HCT116 (cell line): Measurements from ENCODE around the gene ADAM11. TPM values are rescaled to one million over a fixed set of nuclear protein-coding genes. Genes with fewer than 3 reads are reported as not detected.

ENCODE experiments used
- ATAC-seq: fragments of 200-7000 bp; cut with Tn5 transposase; 2 replicates; pipeline ENCODE4 v1.9.1; 2020; ENCODE audit warnings: mild to moderate bottlenecking, moderate library complexity
- BruUV-seq: library from RNA; stranded (reverse); fragments of 400-500 nt; replicated peaks from 2 replicates; lab custom pipeline; 2021; lab: Mats Ljungman, UMichigan
- CTCF ChIA-PET: fragments of 300-600 bp; sonication (Branson Sonifier 250); formaldehyde crosslinking; loops from one replicate; lab custom pipeline; 2021; ENCODE audit warnings: antibody characterized with exemption; lab: Charles Lee
- POLR2A ChIA-PET: fragments of 300-600, 350-600 bp; sonication (Branson Sonifier 250); formaldehyde crosslinking; loops from one replicate; lab custom pipeline; 2021; ENCODE audit warnings: antibody characterized with exemption; lab: Charles Lee
- RAD21 ChIA-PET, 2 experiments: fragments of 300-600 bp; sonication (Branson Sonifier 250); formaldehyde crosslinking; loops; one replicate each; lab custom pipeline; 2023; ENCODE audit warnings: low total read pairs in 2 of 2; ENCODE audit not compliant: uncharacterized antibody in 2 of 2, unreplicated experiment in 2 of 2, low non-redundant PET in 1 of 2; lab: Charles Lee
- DNase-seq: peaks from one replicate; pipeline ENCODE4 v3.0.0-alpha.2; 2010; ENCODE audit warnings: low read depth, low spot score
- H2AFZ ChIP-seq: fragments of 200-600 bp; shearing (Covaris generic), sonication (generic); 2 replicates; pipeline ENCODE4 v1.6.1; 2017; ENCODE audit warnings: low read depth, mixed run types, mixed read lengths, antibody characterized with exemption, low read length; ENCODE audit not compliant: poor library complexity, severe bottlenecking
- H3K27ac ChIP-seq: 2 replicates; pipeline ENCODE4 v1.5.1; 2012; ENCODE audit warnings: low read depth, low read length
- H3K27me3 ChIP-seq: fragments of 200-600 bp; sonication (generic); 2 replicates; pipeline ENCODE4 v1.6.1; 2016; ENCODE audit warnings: mixed run types, low read length, mixed read lengths; ENCODE audit not compliant: insufficient read depth
- H3K36me3 ChIP-seq, 2 experiments: fragments of 200-500 bp in 1 of 2; fragments of 200-600 bp in 1 of 2; sonication (Bioruptor generic) in 1 of 2; sonication (generic) in 1 of 2; 2 replicates each; pipeline versions ENCODE4 v1.5.1 to v1.6.1; 2014 to 2016; ENCODE audit warnings: low read length in 2 of 2, inconsistent platforms in 1 of 2, mixed read lengths in 1 of 2, mixed run types in 1 of 2; ENCODE audit not compliant: insufficient read depth in 2 of 2, control insufficient read depth in 1 of 2
- H3K4me1 ChIP-seq, 2 experiments: fragments of 200-600 bp in 1 of 2; sonication (generic) in 1 of 2; 2 replicates each; pipeline versions ENCODE4 v1.5.1 to v1.6.1; 2012 to 2017; ENCODE audit warnings: low read length in 2 of 2, inconsistent platforms in 1 of 2, mild to moderate bottlenecking in 1 of 2, mixed read lengths in 1 of 2, mixed run types in 1 of 2, moderate library complexity in 1 of 2; ENCODE audit not compliant: insufficient read depth in 2 of 2, control insufficient read depth in 1 of 2
- H3K4me2 ChIP-seq: fragments of 200-600 bp; sonication (generic); 2 replicates; pipeline ENCODE4 v1.6.1; 2017; ENCODE audit warnings: mixed run types, low read length, mixed read lengths
- H3K4me3 ChIP-seq, 2 experiments: fragments of 200-600 bp in 1 of 2; sonication (generic) in 1 of 2; replicated peaks in 1 of 2; 2 replicates each; pipeline ENCODE4 v1.5.1; 2011 to 2016; ENCODE audit warnings: low read length in 2 of 2, control low read depth in 1 of 2, low read depth in 1 of 2, mild to moderate bottlenecking in 1 of 2, mixed read lengths in 1 of 2, mixed run types in 1 of 2
- H3K79me2 ChIP-seq: fragments of 200-600 bp; sonication (generic); 2 replicates; pipeline ENCODE4 v1.6.1; 2017; ENCODE audit warnings: mild to moderate bottlenecking, mixed run types, low read length, moderate library complexity, mixed read lengths; ENCODE audit not compliant: insufficient read depth
- H3K9ac ChIP-seq: fragments of 200-600 bp; sonication (generic); 2 replicates; pipeline ENCODE4 v1.6.1; 2016; ENCODE audit warnings: low read length, mixed read lengths
- H3K9me2 ChIP-seq: fragments of 200-600 bp; sonication (generic), shearing (Covaris generic); 2 replicates; pipeline ENCODE4 v1.6.1; 2017; ENCODE audit warnings: mixed run types, mild to moderate bottlenecking, moderate library complexity; ENCODE audit not compliant: insufficient read depth
- H3K9me3 ChIP-seq, 2 experiments: fragments of 200-500 bp in 1 of 2; fragments of 200-600 bp in 1 of 2; sonication (Bioruptor generic) in 1 of 2; sonication (generic) in 1 of 2; 2 replicates each; pipeline ENCODE4 v1.6.1; 2014 to 2017; ENCODE audit warnings: low read length in 2 of 2, mixed read lengths in 2 of 2, inconsistent platforms in 1 of 2, low read depth in 1 of 2, mild to moderate bottlenecking in 1 of 2, mixed run types in 1 of 2, moderate library complexity in 1 of 2; ENCODE audit not compliant: control insufficient read depth in 1 of 2, insufficient read depth in 1 of 2
- H4K20me1 ChIP-seq: fragments of 200-600 bp; sonication (generic), shearing (Covaris generic); 2 replicates; pipeline ENCODE4 v1.6.1; 2017; ENCODE audit warnings: mixed run types, mild to moderate bottlenecking, moderate library complexity; ENCODE audit not compliant: insufficient read depth
- EGR1 ChIP-seq: IDR thresholded peaks from 2 replicates; pipeline ENCODE4 v1.6.1; 2012; ENCODE audit warnings: low read depth
- JUND ChIP-seq: IDR thresholded peaks from 2 replicates; pipeline ENCODE4 v1.6.1; 2012
- ZBTB33 ChIP-seq: IDR thresholded peaks from 2 replicates; pipeline ENCODE4 v1.6.1; 2011; ENCODE audit warnings: mild to moderate bottlenecking, low read length, moderate library complexity; ENCODE audit not compliant: insufficient replicate concordance; ENCODE audit errors: extremely low read depth
- intact Hi-C: fragments of 100-400 bp; cut with micrococcal nuclease; formaldehyde crosslinking; loops from 2 replicates; pipeline ENCODE4 v1.10.0; 2022
- total RNA-seq: library from RNA; stranded (reverse); gene quantifications from one replicate; pipeline ENCODE4 v1.2.1, GENCODE V29; 2021; ENCODE audit not compliant: unreplicated experiment
- TF ChIP-seq, protein P1 (sequence below): IDR thresholded peaks from 2 replicates; pipeline ENCODE4 v1.6.1; 2012; ENCODE audit warnings: low read depth

ADAM11 gene
- total RNA-seq, 1 experiment from 2014 or later, result 7.7 TPM

DNA sequence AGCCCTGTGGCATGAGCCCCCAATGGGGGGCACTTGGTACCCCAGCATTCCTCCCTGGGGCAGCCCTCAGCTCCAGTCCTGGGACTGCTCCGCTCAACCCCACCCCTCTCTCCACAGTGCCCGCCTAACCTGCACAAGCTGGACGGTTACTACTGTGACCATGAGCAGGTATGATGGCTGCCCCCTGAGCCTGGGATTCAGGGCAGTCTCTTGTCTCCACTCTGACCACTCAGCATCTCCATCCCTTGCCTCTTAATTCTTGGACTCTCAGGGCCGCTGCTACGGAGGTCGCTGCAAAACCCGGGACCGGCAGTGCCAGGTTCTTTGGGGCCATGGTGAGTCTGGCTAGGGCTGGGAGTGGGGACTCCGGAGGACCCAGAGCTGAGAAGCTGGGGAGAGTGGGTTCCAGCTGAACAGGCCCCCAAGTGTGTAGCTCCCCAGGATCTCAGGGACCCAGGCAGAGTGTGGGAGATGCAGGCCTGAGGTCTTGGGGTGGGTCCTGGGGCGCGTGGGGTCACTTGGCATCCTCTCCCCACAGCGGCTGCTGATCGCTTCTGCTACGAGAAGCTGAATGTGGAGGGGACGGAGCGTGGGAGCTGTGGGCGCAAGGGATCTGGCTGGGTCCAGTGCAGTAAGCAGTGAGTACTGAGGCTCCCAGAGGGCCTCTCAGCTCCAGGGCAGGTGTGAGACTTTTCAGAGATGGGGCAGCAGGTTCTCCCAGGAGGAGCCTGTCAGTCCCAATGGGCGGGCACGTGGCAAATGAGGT lies 18.0 kb downstream of the ADAM11 start:
- RAD21 ChIA-PET, result no interaction called here
- H3K4me2 ChIP-seq, result peak overlapping the region; percentile 96
- TF ChIP-seq EGR1 (no peak), ZBTB33 (no peak), JUND (no peak)
- TF ChIP-seq, protein P1, sequence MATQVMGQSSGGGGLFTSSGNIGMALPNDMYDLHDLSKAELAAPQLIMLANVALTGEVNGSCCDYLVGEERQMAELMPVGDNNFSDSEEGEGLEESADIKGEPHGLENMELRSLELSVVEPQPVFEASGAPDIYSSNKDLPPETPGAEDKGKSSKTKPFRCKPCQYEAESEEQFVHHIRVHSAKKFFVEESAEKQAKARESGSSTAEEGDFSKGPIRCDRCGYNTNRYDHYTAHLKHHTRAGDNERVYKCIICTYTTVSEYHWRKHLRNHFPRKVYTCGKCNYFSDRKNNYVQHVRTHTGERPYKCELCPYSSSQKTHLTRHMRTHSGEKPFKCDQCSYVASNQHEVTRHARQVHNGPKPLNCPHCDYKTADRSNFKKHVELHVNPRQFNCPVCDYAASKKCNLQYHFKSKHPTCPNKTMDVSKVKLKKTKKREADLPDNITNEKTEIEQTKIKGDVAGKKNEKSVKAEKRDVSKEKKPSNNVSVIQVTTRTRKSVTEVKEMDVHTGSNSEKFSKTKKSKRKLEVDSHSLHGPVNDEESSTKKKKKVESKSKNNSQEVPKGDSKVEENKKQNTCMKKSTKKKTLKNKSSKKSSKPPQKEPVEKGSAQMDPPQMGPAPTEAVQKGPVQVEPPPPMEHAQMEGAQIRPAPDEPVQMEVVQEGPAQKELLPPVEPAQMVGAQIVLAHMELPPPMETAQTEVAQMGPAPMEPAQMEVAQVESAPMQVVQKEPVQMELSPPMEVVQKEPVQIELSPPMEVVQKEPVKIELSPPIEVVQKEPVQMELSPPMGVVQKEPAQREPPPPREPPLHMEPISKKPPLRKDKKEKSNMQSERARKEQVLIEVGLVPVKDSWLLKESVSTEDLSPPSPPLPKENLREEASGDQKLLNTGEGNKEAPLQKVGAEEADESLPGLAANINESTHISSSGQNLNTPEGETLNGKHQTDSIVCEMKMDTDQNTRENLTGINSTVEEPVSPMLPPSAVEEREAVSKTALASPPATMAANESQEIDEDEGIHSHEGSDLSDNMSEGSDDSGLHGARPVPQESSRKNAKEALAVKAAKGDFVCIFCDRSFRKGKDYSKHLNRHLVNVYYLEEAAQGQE, result no peak
- no TSS peak for BruUV-seq
- intact Hi-C loops, result loop anchor here (10.0 kb wide), 2 partner anchors 318 to 358 kb away; partner anchors contain the start of genes ACBD4 and PLCD3
- H3K9me3 ChIP-seq, result no peaks in the 10 kb centered on the region
- DNase-seq (no peak), ATAC-seq (no peak)
- CTCF ChIA-PET, result interaction anchor here (1.1 to 5.3 kb wide), 3 partner anchors 89 to 243 kb away, joined by 3 to 52 read pairs (median 5); no protein-coding TSS in a partner anchor
- peaks cover 3 to 42% of the 10 kb centered on the region in 2 experiments; a peak in 3 of 4 replicates for H3K4me1 ChIP-seq
- no peaks in the 10 kb centered on the region for H4K20me1 ChIP-seq
- H3K27ac ChIP-seq, result no peak overlapping the region; the same call in 1 of the 2 replicates
- no peaks in the 10 kb centered on the region for H3K79me2 ChIP-seq
- POLR2A ChIA-PET, result no interaction called here
- no peaks in the 10 kb centered on the region for H3K9me2 ChIP-seq
- H2AFZ ChIP-seq, result no peak overlapping the region
- H3K9ac ChIP-seq, result peak overlapping the region; percentile 59; the same call in 1 of the 2 replicates
- H3K36me3 ChIP-seq, result no peaks in the 10 kb centered on the region
- H3K4me3 ChIP-seq, result no peak overlapping the region
- no peaks in the 10 kb centered on the region for H3K27me3 ChIP-seq
